ENCODE data around the gene PLA2G2D. TPM values are rescaled to one million over a fixed set of nuclear protein-coding genes. Genes with fewer than 3 reads are reported as not detected.

The PLA2G2D gene
- total and polyA plus RNA-seq, 2 of the 8 experiments (the other 6 are each of a cell fraction or from before 2014, with no cell fraction given), result not detected

DNA sequence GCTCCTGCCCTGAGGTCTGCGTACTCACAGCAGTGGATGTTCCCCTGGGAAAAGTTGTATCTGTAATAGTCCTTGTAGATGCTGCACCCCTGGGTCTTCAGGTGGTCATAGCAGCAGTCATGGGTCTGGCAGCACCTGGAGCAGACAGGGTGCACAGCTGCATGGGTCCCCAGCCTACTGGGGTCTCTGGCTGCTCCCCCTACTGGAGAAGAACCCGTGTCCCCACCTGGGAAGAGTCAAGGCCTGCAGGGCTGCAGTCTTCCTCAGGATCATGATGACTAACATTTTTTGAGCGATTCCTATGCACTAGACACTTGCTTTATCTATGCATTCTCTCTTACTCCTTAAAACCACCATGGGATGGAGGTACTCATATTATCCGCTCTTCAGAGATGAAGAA, 3.9 kb downstream of the PLA2G2D start:
- POLR2A ChIA-PET (ENCODE audit: partially characterized antibody), result no interaction called here
- no peak overlapping the region for H2BK20ac ChIP-seq (ENCODE audit: low read length)

More for the DNA sequence above, 3.9 kb downstream of the PLA2G2D start:
- H2BK12ac ChIP-seq (ENCODE audit: low read depth, low read length), result no peak overlapping the region
- H2BK5ac ChIP-seq (ENCODE audit: low read depth, low read length), result no peak overlapping the region
- H2AFZ ChIP-seq (ENCODE audit: low read length), result no peak overlapping the region
- no peak overlapping the region for H3K27ac ChIP-seq (ENCODE audit: low read depth, low read length)
- no peak overlapping the region for H4K5ac ChIP-seq (ENCODE audit: insufficient read length, low read depth, low read length)
- no peak overlapping the region for H2AK5ac ChIP-seq (ENCODE audit: low read depth, low read length)
- no peak overlapping the region for H3K14ac ChIP-seq (ENCODE audit: insufficient read length)
- 80% methylated on average over 4 of the region's 4 CpGs; no CpG with 5 or more reads in 1 of the 2 experiments for WGBS, 2 experiments (ENCODE audit: extremely low coverage in 1 of 2, insufficient coverage in 1 of 2, insufficient read length in 1 of 2, insufficient replicate concordance in 2 of 2, low coverage in 1 of 2, low lambda C conversion rate in 2 of 2, missing lambda C conversion rate in 1 of 2)
- H3K79me1 ChIP-seq (ENCODE audit: low read depth, low read length), result no peaks in the 10 kb centered on the region
- H4K91ac ChIP-seq (replicated peaks; ENCODE audit: insufficient read length, low read length), result no peak overlapping the region
- H3K23me2 ChIP-seq (ENCODE audit: low read depth, low read length), result no peaks in the 10 kb centered on the region
- peaks cover 2 to 5% (median 3%) of the 10 kb centered on the region in 4 experiments; a peak in 4 of 7 replicates for H3K4me1 ChIP-seq (replicated peaks in 1 of 4; ENCODE audit: control insufficient read depth in 3 of 4, insufficient read depth in 4 of 4, low read length in 3 of 4)
- FAIRE-seq, result no peak
- H3K9me3 ChIP-seq (ENCODE audit: insufficient read depth in 2 of 2, low read depth in 1 of 2, low read length in 1 of 2), result no peaks in the 10 kb centered on the region; a peak in 1 of 4 replicates
- no peak overlapping the region for H2BK120ac ChIP-seq (replicated peaks; ENCODE audit: low read depth, low read length)
- H3K36me3 ChIP-seq (ENCODE audit: control insufficient read depth in 2 of 4, insufficient read depth in 4 of 4, low read length in 3 of 4), result no peaks in the 10 kb centered on the region
- H3K56ac ChIP-seq (replicated peaks; ENCODE audit: insufficient read length, low read depth, low read length), result no peak overlapping the region
- H3K18ac ChIP-seq (ENCODE audit: extremely low read depth, low read length), result no peak overlapping the region
- no peak for DNase-seq (ENCODE audit: low read depth in 1 of 2, low spot score in 2 of 2)
- no peaks in the 10 kb centered on the region for H3K79me2 ChIP-seq (ENCODE audit: control insufficient read depth in 1 of 2, insufficient read depth in 2 of 2, low read length in 2 of 2)
- no peaks in the 10 kb centered on the region for H3K27me3 ChIP-seq (replicated peaks in 1 of 4; ENCODE audit: control insufficient read depth in 3 of 4, extremely low read depth in 1 of 4, insufficient read depth in 3 of 4, low read length in 3 of 4)
- H3K23ac ChIP-seq (ENCODE audit: insufficient read length), result no peak overlapping the region
- TF ChIP-seq, protein P1, sequence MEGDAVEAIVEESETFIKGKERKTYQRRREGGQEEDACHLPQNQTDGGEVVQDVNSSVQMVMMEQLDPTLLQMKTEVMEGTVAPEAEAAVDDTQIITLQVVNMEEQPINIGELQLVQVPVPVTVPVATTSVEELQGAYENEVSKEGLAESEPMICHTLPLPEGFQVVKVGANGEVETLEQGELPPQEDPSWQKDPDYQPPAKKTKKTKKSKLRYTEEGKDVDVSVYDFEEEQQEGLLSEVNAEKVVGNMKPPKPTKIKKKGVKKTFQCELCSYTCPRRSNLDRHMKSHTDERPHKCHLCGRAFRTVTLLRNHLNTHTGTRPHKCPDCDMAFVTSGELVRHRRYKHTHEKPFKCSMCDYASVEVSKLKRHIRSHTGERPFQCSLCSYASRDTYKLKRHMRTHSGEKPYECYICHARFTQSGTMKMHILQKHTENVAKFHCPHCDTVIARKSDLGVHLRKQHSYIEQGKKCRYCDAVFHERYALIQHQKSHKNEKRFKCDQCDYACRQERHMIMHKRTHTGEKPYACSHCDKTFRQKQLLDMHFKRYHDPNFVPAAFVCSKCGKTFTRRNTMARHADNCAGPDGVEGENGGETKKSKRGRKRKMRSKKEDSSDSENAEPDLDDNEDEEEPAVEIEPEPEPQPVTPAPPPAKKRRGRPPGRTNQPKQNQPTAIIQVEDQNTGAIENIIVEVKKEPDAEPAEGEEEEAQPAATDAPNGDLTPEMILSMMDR (IDR thresholded peaks at IDR 0.05; ENCODE audit: control extremely low read depth in 1 of 3, insufficient read depth in 1 of 3, low read depth in 1 of 3, low read length in 3 of 3), result peak; percentile 32 to 46 (median 43); a peak in 2 of 4 replicates
- TF ChIP-seq RAD21 (IDR thresholded peaks at IDR 0.05 in 1 of 2, conservative IDR thresholded peaks at IDR 0.05 in 1 of 2; ENCODE audit: low read depth in 2 of 2, low read length in 2 of 2), result peak in 1 of 2 experiments; percentile 39; a peak in 1 of 4 replicates
- TF ChIP-seq, protein P2, sequence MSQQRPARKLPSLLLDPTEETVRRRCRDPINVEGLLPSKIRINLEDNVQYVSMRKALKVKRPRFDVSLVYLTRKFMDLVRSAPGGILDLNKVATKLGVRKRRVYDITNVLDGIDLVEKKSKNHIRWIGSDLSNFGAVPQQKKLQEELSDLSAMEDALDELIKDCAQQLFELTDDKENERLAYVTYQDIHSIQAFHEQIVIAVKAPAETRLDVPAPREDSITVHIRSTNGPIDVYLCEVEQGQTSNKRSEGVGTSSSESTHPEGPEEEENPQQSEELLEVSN (IDR thresholded peaks at IDR 0.05), result no peak
- H3K4me3 ChIP-seq (ENCODE audit: extremely low read depth in 1 of 4, insufficient read depth in 2 of 4, low read depth in 3 of 4, low read length in 4 of 4), result no peak overlapping the region
- H4K20me1 ChIP-seq (replicated peaks in 1 of 2; ENCODE audit: control insufficient read depth in 1 of 2, insufficient read depth in 2 of 2, low read length in 2 of 2), result no peaks in the 10 kb centered on the region
- no peak overlapping the region for H4K8ac ChIP-seq (ENCODE audit: extremely low read depth, insufficient read depth, low read length)
- H3K4me2 ChIP-seq (ENCODE audit: insufficient read depth in 1 of 2, low read depth in 2 of 2, low read length in 2 of 2), result no peak overlapping the region
- H2BK15ac ChIP-seq (ENCODE audit: low read length), result no peak overlapping the region
- no peak overlapping the region for H3K4ac ChIP-seq (replicated peaks; ENCODE audit: insufficient read length, low read depth, low read length)
- no peak overlapping the region for H3K9ac ChIP-seq (replicated peaks in 1 of 4; ENCODE audit: extremely low read depth in 1 of 4, low read depth in 3 of 4, low read length in 3 of 4)
- CTCF ChIA-PET (ENCODE audit: partially characterized antibody), result interaction anchor here (0.6 to 4.2 kb wide), 11 partner anchors 9 to 192 kb away, joined by 3 to 22 read pairs (median 3); partner anchors contain the start of gene PLA2G2E
